ENCODE results near the gene TMEM229B. TPM values are rescaled to one million over a fixed set of nuclear protein-coding genes. Genes with fewer than 3 reads are reported as not detected.
A peak's percentile ranks its signal among the peaks of the same experiment; 100 is the strongest.

TMEM229B gene
- total RNA-seq, 1 donor from 2014 or later, result 1.7 TPM

GRCh38 chr14:67514650-67515385 is 26.3 kb upstream of the TMEM229B start:
- H3K4me3 Mint-ChIP-seq (ENCODE audit: unreplicated experiment), result peak overlapping the region; percentile 70
- no peaks in the 10 kb centered on the region for H3K36me3 Mint-ChIP-seq (ENCODE audit: low read depth)
- no peaks in the 10 kb centered on the region for H3K9me3 Mint-ChIP-seq (ENCODE audit: low read depth)
- TF ChIP-seq CTCF (IDR thresholded peaks at IDR 0.05), result peak; percentile 8
- no peak for DNase-seq (ENCODE audit: low spot score)
- H3K27me3 Mint-ChIP-seq (ENCODE audit: low read depth), result peaks cover 34% of the 10 kb centered on the region
- no peak overlapping the region for H3K27ac Mint-ChIP-seq (ENCODE audit: unreplicated experiment)
- H3K4me1 Mint-ChIP-seq (ENCODE audit: low read depth), result no peaks in the 10 kb centered on the region

GRCh38 chr14:67514203-67514607 is 25.7 kb upstream of the TMEM229B start:
- DNase-seq (ENCODE audit: low spot score), result no peak
- H3K4me1 Mint-ChIP-seq (ENCODE audit: low read depth), result no peaks in the 10 kb centered on the region
- TF ChIP-seq CTCF (IDR thresholded peaks at IDR 0.05), result no peak
- H3K27me3 Mint-ChIP-seq (ENCODE audit: low read depth), result peaks cover 31% of the 10 kb centered on the region
- no peak overlapping the region for H3K27ac Mint-ChIP-seq (ENCODE audit: unreplicated experiment)
- no peaks in the 10 kb centered on the region for H3K36me3 Mint-ChIP-seq (ENCODE audit: low read depth)
- peak overlapping the region; percentile 70 for H3K4me3 Mint-ChIP-seq (ENCODE audit: unreplicated experiment)
- H3K9me3 Mint-ChIP-seq (ENCODE audit: low read depth), result no peaks in the 10 kb centered on the region

GRCh38 chr14:67513631-67514108 is 25.1 kb upstream of the TMEM229B start:
- H3K27me3 Mint-ChIP-seq (ENCODE audit: low read depth), result peaks cover 28% of the 10 kb centered on the region
- no peaks in the 10 kb centered on the region for H3K9me3 Mint-ChIP-seq (ENCODE audit: low read depth)
- no peak overlapping the region for H3K27ac Mint-ChIP-seq (ENCODE audit: unreplicated experiment)
- no peaks in the 10 kb centered on the region for H3K4me1 Mint-ChIP-seq (ENCODE audit: low read depth)
- no peak for TF ChIP-seq CTCF (IDR thresholded peaks at IDR 0.05)
- DNase-seq (ENCODE audit: low spot score), result no peak
- H3K36me3 Mint-ChIP-seq (ENCODE audit: low read depth), result no peaks in the 10 kb centered on the region
- peak overlapping the region; percentile 70 for H3K4me3 Mint-ChIP-seq (ENCODE audit: unreplicated experiment)

- no peak for TF ChIP-seq CTCF (IDR thresholded peaks at IDR 0.05)
- Mint-ChIP-seq H3K27ac (ENCODE audit: unreplicated experiment) (no peak overlapping the region), H3K9me3 (ENCODE audit: low read depth) (no peaks in the 10 kb centered on the region), H3K27me3 (ENCODE audit: low read depth) (peaks cover 31% of the 10 kb centered on the region), H3K4me3 (ENCODE audit: unreplicated experiment) (no peak overlapping the region), H3K4me1 (ENCODE audit: low read depth) (no peaks in the 10 kb centered on the region), H3K36me3 (ENCODE audit: low read depth) (no peaks in the 10 kb centered on the region)
- no peak for DNase-seq (ENCODE audit: low spot score)
Observed at GRCh38 chr14:67512463-67513310, 24.2 kb upstream of the TMEM229B start.

- H3K9me3 Mint-ChIP-seq (ENCODE audit: low read depth), result no peaks in the 10 kb centered on the region
- H3K36me3 Mint-ChIP-seq (ENCODE audit: low read depth), result no peaks in the 10 kb centered on the region
- no peak for DNase-seq (ENCODE audit: low spot score)
- no peak overlapping the region for H3K27ac Mint-ChIP-seq (ENCODE audit: unreplicated experiment)
- H3K4me1 Mint-ChIP-seq (ENCODE audit: low read depth), result no peaks in the 10 kb centered on the region
- H3K27me3 Mint-ChIP-seq (ENCODE audit: low read depth), result peaks cover 22% of the 10 kb centered on the region
- H3K4me3 Mint-ChIP-seq (ENCODE audit: unreplicated experiment), result no peak overlapping the region
- no peak for TF ChIP-seq CTCF (IDR thresholded peaks at IDR 0.05)
Observed at GRCh38 chr14:67510836-67511235, 22.3 kb upstream of the TMEM229B start.
